ENCODE measurements around the gene MAST4. TPM values are rescaled to one million over a fixed set of nuclear protein-coding genes. Genes with fewer than 3 reads are reported as not detected.

MAST4 gene
- polyA plus RNA-seq, 2 of the 4 experiments (the other 2 are of a cell fraction): 1.2 to 5.8 TPM

DNA sequence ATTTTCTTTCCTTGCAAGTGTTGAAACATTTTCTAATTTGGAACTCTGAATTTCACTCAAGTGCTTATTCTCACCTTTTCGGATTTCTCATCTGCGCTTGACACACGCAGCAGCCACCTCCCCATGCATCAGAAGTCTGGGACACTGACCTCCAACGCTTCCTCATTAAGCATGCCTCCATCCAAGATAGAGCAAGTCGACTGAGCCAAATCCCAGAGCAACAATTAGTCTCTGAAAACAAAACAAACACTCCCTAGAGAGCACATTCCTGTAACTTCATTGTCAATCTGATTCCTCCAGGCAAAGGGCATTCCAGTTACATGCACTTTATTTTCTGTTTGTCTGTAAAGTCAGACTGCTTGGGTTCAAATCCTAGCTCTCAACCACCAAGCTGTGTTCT is 594.7 kb downstream of the MAST4 start:
- no peak for DNase-seq (ENCODE audit: low read depth in 1 of 2, low spot score in 1 of 2)

DNA sequence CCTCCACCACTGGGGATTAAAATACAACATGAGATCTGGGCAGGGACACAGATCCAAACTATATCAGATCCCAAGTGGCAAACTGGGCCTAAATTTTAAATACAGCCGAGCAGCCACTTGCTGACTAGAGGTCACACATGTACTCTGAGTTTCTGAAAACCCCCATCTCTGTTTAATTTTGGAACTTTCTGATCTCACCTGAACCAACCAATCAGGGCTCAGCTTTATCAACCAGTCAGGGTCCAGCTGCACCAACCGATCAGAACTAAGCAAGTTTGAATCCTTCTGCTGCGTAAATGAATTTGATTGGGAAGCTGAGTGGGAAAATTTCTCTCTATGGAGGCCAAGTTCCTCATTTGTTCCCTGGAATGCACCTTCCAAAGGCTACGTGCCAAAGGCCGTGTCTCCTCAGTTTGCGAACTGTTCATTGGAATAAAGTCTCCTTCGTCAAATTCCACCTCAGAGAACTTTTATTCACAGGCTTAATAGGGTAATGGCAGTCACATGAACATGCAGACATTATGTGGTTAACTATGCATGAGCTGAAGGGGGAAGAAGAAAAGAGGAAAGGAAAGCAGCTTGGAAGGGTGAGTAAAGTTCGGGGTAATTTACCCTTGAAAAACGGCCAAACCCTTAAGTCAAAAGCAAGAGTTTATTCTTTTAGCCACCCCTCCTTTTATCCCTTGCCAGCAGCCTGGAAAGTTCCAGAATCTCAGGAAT is 596.7 kb downstream of the MAST4 start:
- DNase-seq (ENCODE audit: low read depth in 1 of 2, low spot score in 1 of 2) (no peak), FAIRE-seq (no peak), ATAC-seq (no peak)
- TF ChIP-seq ZC3H11A (IDR thresholded peaks at IDR 0.05): no peak
- TF ChIP-seq JUN (IDR thresholded peaks at IDR 0.05): no peak
- no peak for TF ChIP-seq BHLHE40 (IDR thresholded peaks at IDR 0.05; ENCODE audit: low read depth, low read length)
- TF ChIP-seq RFX5 (IDR thresholded peaks at IDR 0.05): no peak
- TF ChIP-seq, protein P1, sequence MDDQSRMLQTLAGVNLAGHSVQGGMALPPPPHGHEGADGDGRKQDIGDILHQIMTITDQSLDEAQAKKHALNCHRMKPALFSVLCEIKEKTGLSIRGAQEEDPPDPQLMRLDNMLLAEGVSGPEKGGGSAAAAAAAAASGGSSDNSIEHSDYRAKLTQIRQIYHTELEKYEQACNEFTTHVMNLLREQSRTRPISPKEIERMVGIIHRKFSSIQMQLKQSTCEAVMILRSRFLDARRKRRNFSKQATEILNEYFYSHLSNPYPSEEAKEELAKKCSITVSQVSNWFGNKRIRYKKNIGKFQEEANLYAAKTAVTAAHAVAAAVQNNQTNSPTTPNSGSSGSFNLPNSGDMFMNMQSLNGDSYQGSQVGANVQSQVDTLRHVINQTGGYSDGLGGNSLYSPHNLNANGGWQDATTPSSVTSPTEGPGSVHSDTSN (IDR thresholded peaks at IDR 0.05): no peak
- TF ChIP-seq, protein P2, sequence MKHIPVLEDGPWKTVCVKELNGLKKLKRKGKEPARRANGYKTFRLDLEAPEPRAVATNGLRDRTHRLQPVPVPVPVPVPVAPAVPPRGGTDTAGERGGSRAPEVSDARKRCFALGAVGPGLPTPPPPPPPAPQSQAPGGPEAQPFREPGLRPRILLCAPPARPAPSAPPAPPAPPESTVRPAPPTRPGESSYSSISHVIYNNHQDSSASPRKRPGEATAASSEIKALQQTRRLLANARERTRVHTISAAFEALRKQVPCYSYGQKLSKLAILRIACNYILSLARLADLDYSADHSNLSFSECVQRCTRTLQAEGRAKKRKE (CRISPR knock-in tag; IDR thresholded peaks at IDR 0.05; ENCODE audit: low read depth): no peak
- no peak for TF ChIP-seq JUNB (IDR thresholded peaks at IDR 0.05)
- Histone ChIP-seq H3K4me2 (no peak overlapping the region), H3K4me3 (no peak overlapping the region), H3K27ac (no peak overlapping the region), H3K4me1 (no peaks in the 10 kb centered on the region), H3K9me3 (no peaks in the 10 kb centered on the region)
- CTCF ChIA-PET: interaction anchor here (0.8 to 2.7 kb wide), 6 partner anchors 16 to 362 kb away, joined by 3 to 13 read pairs (median 3); no protein-coding TSS in a partner anchor
- WGBS (ENCODE audit: missing lambda C conversion rate): 78% methylated on average over 9 of the region's 9 CpGs
- POLR2A ChIA-PET: no interaction called here

More for the DNA sequence above, 594.7 kb downstream of the MAST4 start:
- ATAC-seq: no peak
- FAIRE-seq: no peak
- Histone ChIP-seq H3K4me1 (no peaks in the 10 kb centered on the region), H3K27ac (no peak overlapping the region), H3K9me3 (no peaks in the 10 kb centered on the region), H3K4me3 (no peak overlapping the region), H3K4me2 (no peak overlapping the region)
- POLR2A ChIA-PET: no interaction called here
- TF ChIP-seq RCOR1 (IDR thresholded peaks at IDR 0.05; ENCODE audit: low read depth, low read length): no peak
- TF ChIP-seq, protein P3, sequence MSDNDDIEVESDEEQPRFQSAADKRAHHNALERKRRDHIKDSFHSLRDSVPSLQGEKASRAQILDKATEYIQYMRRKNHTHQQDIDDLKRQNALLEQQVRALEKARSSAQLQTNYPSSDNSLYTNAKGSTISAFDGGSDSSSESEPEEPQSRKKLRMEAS (IDR thresholded peaks at IDR 0.05): no peak
- no peak for TF ChIP-seq ZSCAN20 (CRISPR knock-in tag; IDR thresholded peaks at IDR 0.05)
- TF ChIP-seq RNF2 (IDR thresholded peaks at IDR 0.05; ENCODE audit: borderline replicate concordance, low read depth): no peak
- 68% methylated on average over 5 of the region's 5 CpGs for WGBS (ENCODE audit: missing lambda C conversion rate)
- CTCF ChIA-PET: interaction anchor here (1.1 to 2.7 kb wide), 4 partner anchors 24 to 34 kb away, joined by 3 to 13 read pairs (median 4); no protein-coding TSS in a partner anchor

DNA sequence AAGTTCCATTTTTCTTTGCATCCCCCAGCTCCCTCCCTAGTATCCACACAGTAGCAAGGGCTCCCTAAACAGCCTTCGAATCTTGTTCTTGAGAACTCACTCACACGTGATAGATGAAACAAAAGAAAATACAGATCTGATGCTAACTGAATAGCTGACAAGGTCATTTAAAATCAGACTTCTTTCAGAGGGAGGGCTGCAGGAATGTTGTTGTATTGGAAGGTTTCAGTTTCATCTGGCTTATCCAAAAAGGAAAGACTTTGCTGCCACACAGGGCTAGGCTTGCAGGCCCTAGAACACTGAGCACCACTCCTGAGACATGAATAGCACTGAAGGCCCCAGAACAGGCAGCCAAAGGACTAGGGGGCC is 597.2 kb downstream of the MAST4 start:
- CTCF ChIA-PET: interaction anchor here (0.6 to 1.4 kb wide), 4 partner anchors 16 to 363 kb away, joined by 3 to 5 read pairs (median 4); no protein-coding TSS in a partner anchor
- no peak for DNase-seq (ENCODE audit: low read depth in 1 of 2, low spot score in 1 of 2)
- no peak overlapping the region for H3K4me3 ChIP-seq
- FAIRE-seq: no peak
- 75% methylated on average over 2 of the region's 2 CpGs for WGBS (ENCODE audit: missing lambda C conversion rate)
- POLR2A ChIA-PET: no interaction called here
- no peak overlapping the region for H3K27ac ChIP-seq
- H3K4me1 ChIP-seq: no peaks in the 10 kb centered on the region
- no peak for ATAC-seq
- no peaks in the 10 kb centered on the region for H3K9me3 ChIP-seq
- TF ChIP-seq ZFP36 (IDR thresholded peaks at IDR 0.05; ENCODE audit: borderline replicate concordance, partially characterized antibody) (no peak), KDM5A (IDR thresholded peaks at IDR 0.05) (no peak), BHLHE40 (IDR thresholded peaks at IDR 0.05; ENCODE audit: low read depth, low read length) (no peak), ZNF302 (CRISPR knock-in tag; IDR thresholded peaks at IDR 0.05) (no peak), ZC3H11A (IDR thresholded peaks at IDR 0.05) (no peak)
- TF ChIP-seq, protein P4, sequence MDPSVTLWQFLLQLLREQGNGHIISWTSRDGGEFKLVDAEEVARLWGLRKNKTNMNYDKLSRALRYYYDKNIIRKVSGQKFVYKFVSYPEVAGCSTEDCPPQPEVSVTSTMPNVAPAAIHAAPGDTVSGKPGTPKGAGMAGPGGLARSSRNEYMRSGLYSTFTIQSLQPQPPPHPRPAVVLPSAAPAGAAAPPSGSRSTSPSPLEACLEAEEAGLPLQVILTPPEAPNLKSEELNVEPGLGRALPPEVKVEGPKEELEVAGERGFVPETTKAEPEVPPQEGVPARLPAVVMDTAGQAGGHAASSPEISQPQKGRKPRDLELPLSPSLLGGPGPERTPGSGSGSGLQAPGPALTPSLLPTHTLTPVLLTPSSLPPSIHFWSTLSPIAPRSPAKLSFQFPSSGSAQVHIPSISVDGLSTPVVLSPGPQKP (IDR thresholded peaks at IDR 0.05; ENCODE audit: low read depth, low read length): no peak
- H3K4me2 ChIP-seq: no peak overlapping the region

DNA sequence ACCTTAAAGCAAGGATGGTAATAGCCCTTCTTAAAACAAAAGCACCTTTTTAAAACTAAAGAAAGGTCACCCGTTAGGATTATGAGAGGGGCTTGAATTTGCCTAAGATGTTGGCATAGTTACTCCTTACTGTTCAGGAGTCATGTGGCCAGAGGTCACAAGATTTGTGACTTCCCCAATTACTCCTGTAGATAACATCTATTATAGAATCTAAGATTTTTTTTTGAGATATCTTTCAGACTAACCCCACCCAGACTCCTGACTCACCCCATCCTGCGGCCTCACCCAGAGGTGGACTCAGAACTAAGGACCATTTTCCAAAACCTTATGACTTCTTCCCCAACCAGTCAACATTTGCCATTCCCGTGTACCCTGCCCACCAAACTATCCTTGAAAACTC is 598.0 kb downstream of the MAST4 start:
- no peak for DNase-seq (ENCODE audit: low read depth in 1 of 2, low spot score in 1 of 2)
- no peak for ATAC-seq
- ChIA-PET POLR2A (no interaction called here), CTCF (interaction anchor here (1.4 kb wide), 1 partner anchor 52 kb away, joined by 3 read pairs; no protein-coding TSS in a partner anchor)
- H3K4me2 ChIP-seq: no peak overlapping the region
- no peak overlapping the region for H3K4me3 ChIP-seq
- no peak for FAIRE-seq
- TF ChIP-seq ZC3H11A (IDR thresholded peaks at IDR 0.05): no peak
- no peak for TF ChIP-seq PHF8 (IDR thresholded peaks at IDR 0.05; ENCODE audit: borderline replicate concordance, low read depth)
- no peak for TF ChIP-seq MYC (IDR thresholded peaks at IDR 0.05; ENCODE audit: borderline replicate concordance, low read length)
- TF ChIP-seq JUNB (IDR thresholded peaks at IDR 0.05): no peak
- TF ChIP-seq FOSB (CRISPR knock-in tag; IDR thresholded peaks at IDR 0.05): no peak
- no peak for TF ChIP-seq KDM1A (IDR thresholded peaks at IDR 0.05; ENCODE audit: low read depth)
- TF ChIP-seq ZNF302 (CRISPR knock-in tag; IDR thresholded peaks at IDR 0.05): no peak
- no peak for TF ChIP-seq FOXS1 (CRISPR knock-in tag; IDR thresholded peaks at IDR 0.05)
- no peak for TF ChIP-seq GATA3 (IDR thresholded peaks at IDR 0.05; ENCODE audit: borderline replicate concordance)
- TF ChIP-seq POLR2A (IDR thresholded peaks at IDR 0.05; ENCODE audit: low read length): no peak
- no peak for TF ChIP-seq EHMT2 (IDR thresholded peaks at IDR 0.05; ENCODE audit: low read depth)
- TF ChIP-seq, protein P5, sequence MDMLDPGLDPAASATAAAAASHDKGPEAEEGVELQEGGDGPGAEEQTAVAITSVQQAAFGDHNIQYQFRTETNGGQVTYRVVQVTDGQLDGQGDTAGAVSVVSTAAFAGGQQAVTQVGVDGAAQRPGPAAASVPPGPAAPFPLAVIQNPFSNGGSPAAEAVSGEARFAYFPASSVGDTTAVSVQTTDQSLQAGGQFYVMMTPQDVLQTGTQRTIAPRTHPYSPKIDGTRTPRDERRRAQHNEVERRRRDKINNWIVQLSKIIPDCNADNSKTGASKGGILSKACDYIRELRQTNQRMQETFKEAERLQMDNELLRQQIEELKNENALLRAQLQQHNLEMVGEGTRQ (IDR thresholded peaks at IDR 0.05): no peak
- TF ChIP-seq MAZ (IDR thresholded peaks at IDR 0.05; ENCODE audit: borderline replicate concordance, low read depth, low read length): no peak
- no peak for TF ChIP-seq RFX5 (IDR thresholded peaks at IDR 0.05)
- 79% methylated on average over 3 of the region's 3 CpGs for WGBS (ENCODE audit: missing lambda C conversion rate)
- H3K4me1 ChIP-seq: no peaks in the 10 kb centered on the region
- no peaks in the 10 kb centered on the region for H3K9me3 ChIP-seq
- no peak overlapping the region for H3K27ac ChIP-seq

All from A549 (cell line).